HT-29 (cell line): ENCODE measurements around the gene SPAG6. TPM values are rescaled to one million over a fixed set of nuclear protein-coding genes. Genes with fewer than 3 reads are reported as not detected.

Experiments used
- DNase-seq: peaks from one replicate; pipeline ENCODE4 v3.0.0-alpha.2; 2015; ENCODE audit warnings: low spot score
- total RNA-seq: library from RNA; depleted of rRNA; stranded (reverse); fragments of >200 nt; shearing (Covaris generic); gene quantifications from 2 replicates; pipeline ENCODE4 v1.2.3, GENCODE V29; 2014

Gene SPAG6
- total RNA-seq, 1 experiment from 2014 or later, result not detected

DNA sequence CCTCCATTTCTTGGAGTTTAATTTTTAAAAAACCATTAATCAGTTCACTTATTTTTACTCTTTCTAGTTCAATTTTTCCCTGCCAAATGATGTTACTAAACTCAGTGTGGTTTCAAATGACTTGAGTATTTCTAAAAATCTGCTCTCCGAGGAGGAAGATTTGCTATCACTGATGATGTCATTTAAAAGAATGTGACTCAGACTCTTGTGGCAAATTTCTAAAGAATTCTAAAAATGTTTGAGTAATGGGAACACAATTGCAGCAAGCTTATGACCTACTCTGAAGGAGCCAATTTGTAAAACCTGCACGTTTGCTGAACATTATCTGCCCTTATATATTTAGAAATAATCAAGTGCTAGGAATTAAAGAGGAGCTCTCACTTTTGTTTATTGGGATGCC lies 88.6 kb downstream of the SPAG6 start:
- no peak for DNase-seq

- no peak for DNase-seq
These were observed 89.2 kb downstream of the SPAG6 start for GRCh38 chr10:22434521-22434920.

GRCh38 chr10:22435650-22436049 lies 90.4 kb downstream of the SPAG6 start:
- no peak for DNase-seq

DNA sequence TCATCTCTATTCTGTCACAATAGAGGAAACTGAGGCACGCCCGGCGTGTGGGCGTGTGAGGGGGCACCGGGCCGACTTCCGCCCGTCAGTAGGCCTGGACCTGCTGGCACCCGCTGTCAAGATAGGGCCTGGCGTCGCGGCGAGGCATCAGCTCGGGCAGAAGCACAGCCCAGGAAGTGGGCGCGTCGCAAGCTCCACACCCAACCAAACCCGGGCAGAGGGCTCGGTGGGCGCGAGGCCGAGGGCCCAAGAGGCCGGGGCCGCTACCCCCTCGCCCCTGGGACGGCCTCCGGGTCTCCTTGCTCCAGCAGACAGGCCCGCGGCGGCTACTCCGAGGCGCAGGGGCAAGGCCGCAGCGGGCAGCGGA lies 91.2 kb downstream of the SPAG6 start:
- DNase-seq, result no peak

DNA sequence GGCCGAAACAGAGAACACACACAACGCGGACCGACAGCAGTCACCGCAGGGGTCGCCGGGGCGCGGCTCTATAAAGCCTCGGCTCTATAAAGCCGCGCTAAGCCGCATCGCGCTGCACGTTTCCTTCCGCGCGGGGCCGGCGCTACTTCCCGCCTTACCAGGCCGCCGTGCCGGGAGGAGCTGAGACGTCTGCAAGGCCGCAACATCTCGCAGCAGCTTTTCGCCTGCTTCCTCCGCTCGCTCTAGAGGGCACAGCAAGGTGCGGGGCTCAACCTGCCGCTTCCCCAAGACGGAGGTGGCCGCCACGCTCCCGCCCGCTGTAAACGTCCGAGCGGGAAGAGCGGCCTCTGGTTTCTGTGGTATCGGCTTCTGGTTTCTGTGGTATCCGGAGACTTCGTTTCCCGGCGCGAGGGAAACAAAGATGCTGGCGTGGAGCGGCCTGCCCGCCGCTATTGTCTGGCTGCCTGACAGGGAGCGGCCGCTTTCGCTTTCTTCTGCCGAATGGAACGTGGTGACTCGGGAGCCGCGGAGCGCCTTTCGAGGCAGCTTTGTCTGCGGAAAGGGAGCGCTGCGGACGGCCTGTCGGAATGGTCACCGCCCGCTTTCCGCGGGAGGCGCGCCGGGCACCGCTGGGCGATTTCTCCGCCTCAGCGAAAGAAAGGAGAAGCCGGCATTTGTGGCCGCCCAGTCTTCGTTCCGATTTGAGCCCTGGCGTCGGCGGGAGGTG lies 91.8 kb downstream of the SPAG6 start:
- peak; percentile 47 for DNase-seq

- no peak for DNase-seq
These were observed 92.6 kb downstream of the SPAG6 start for GRCh38 chr10:22437620-22438588.

DNA sequence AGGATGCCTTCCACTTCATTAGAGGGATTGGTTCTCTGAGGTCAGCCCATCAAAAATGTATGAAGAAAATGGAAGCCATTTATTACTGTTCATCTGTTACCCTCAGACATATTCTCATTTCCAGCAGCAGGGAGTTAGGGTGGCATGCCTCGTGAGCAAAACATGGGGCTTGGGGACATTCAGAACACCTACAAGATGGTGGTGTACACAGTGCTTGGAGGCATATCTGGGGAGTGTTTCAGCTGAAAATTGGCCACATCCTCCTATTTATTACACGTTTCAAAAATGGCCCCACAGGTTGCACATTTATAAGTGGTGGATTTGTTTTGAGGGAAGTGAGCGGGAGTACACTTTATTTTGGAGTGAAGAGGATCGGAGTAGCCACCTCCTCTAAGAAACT lies 93.4 kb downstream of the SPAG6 start:
- DNase-seq, result no peak

- no peak for DNase-seq
These were observed 96.8 kb downstream of the SPAG6 start for GRCh38 chr10:22442063-22442462.

- no peak for DNase-seq
These were observed 97.2 kb downstream of the SPAG6 start for GRCh38 chr10:22442468-22442867.

GRCh38 chr10:22443175-22443901 lies 98.0 kb downstream of the SPAG6 start:
- DNase-seq, result no peak

- DNase-seq, result no peak
These were observed 99.0 kb downstream of the SPAG6 start for GRCh38 chr10:22444219-22444788.

DNA sequence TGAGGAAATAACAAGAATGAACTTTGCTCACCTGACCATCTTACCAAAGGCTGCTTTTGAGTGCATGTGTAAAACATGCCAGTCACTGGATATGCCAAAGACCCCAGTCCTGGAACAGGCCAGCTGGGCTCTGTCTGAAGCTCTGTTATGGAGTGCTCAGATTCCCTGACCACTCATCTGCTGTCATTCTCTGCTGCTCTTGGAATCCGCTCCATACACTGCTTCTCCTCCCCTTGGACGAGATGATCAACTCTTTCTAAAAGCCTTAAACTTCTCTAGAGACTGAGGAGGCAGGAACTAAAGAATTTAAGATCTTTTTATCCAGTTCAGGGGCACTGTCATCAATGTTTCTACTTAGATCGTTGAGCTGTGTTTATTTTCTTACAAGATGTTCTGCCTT lies 100.2 kb downstream of the SPAG6 start:
- DNase-seq, result no peak

- no peak for DNase-seq
These were observed 101.8 kb downstream of the SPAG6 start for GRCh38 chr10:22447068-22447467.

DNA sequence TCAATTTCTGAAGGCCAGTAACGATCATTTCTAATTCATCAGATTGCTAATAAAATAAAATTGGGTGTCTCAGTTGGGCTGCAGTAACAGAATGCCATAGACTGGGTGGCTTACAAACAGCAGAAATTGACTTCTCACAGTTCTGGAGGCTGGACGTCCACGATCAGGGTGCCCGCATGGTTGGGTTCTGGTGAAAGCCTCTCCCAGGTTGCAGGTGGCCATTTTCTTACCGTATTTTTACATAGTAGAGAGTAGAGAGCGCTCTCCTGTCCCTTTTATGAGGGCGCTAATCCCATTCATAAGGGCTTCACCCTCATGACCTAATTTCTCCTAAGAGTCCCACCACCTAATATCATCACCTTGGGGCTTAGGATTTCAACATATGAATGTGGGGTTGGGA lies 106.0 kb downstream of the SPAG6 start:
- no peak for DNase-seq

- no peak for DNase-seq
These were observed 108.0 kb downstream of the SPAG6 start for GRCh38 chr10:22453320-22453719.

- DNase-seq, result no peak
These were observed 108.8 kb downstream of the SPAG6 start for GRCh38 chr10:22453948-22454591.

DNA sequence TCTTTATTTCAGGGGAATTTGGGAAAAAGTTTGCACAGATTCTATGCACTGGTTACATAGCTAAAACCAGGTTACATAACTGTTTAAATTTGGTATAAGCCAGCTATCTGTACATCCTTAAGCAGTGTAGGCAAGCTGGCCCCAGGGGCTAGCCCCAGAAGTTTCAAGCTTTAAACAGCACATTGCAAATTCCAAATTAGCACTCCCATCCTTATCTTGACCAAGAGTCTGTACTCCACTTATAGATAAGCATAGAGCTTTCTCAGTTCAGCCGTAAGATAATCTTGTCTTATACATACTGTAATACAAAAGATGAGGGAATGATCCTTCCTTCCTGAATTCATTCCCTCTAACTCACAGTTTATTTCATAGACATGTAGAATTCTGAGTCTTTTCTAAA lies 109.3 kb downstream of the SPAG6 start:
- no peak for DNase-seq

- DNase-seq, result no peak
These were observed 110.0 kb downstream of the SPAG6 start for GRCh38 chr10:22455068-22455857.

DNA sequence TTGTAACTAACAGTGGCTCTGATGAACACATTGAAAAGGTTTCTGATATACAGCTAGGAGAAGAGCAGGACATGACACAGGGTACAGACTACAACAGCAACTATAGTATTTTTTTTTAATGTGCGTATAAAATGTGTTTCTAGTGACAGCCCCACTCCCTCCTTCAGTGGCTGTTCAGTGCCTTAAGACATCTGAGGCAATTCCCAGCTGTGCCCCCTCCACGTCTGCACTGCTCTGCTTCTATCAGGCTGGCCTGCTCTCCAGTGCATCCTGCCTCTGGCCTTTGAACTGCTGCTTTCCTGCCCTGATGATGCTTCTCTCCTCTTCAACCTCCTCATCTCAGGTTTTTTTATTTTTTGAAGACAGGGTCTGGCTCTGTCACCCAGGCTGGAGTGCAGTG lies 111.2 kb downstream of the SPAG6 start:
- no peak for DNase-seq

DNA sequence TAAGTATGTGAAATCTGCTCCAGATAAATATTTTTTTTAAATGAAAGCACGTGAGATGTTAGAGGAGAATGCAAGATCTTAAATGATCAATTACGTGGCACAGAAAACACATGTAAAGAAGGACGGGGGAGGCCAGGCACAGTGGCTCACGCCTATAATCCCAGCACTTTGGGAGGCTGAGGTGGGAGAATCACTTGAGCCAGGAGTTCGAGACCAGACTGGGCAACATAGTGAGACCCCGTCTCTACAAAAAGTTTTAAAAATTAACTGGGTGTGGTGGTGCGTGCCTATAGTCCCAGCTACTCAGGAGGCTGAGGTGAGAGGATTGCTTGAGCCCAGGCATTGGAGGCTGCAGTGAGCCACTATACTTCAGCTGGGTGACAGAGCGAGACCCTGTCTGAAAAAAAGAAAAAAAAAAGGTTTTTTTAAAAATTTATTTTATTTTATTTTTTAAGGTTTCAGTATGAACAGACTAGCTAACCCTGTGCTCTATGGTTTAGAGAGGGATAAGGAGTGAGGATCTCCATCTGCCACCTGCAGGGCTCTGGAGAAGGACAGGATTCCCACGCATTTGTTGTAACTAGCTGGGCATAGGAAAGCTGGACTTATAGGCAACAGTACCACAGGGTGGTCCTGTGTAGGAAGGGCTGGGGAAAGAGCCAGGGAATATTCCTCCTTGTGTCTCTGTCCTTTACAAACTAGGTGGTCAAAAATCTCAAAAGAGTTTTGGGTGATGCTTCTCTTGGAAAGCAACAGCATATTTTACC lies 113.2 kb downstream of the SPAG6 start:
- no peak for DNase-seq
